GM23338 (cell line): ENCODE results near the gene CCDC149.

Source experiments
- EZH2 ChIP-seq: fragments of 200-600 bp; sonication (generic); IDR thresholded peaks from one replicate; pipeline ENCODE4 v1.8.0; 2017; ENCODE audit warnings: antibody characterized with exemption, mild to moderate bottlenecking, low read depth; ENCODE audit not compliant: unreplicated experiment
- EZH2phosphoT487 ChIP-seq: fragments of 200-600 bp; sonication (generic); IDR thresholded peaks from one replicate; pipeline ENCODE4 v1.8.1; 2018; ENCODE audit warnings: antibody characterized with exemption; ENCODE audit not compliant: unreplicated experiment
- JUNB ChIP-seq: IDR thresholded peaks from one replicate; pipeline ENCODE4 v1.6.1; 2016; ENCODE audit warnings: antibody characterized with exemption; ENCODE audit not compliant: unreplicated experiment
- POLR2AphosphoS5 ChIP-seq: IDR thresholded peaks from 2 replicates; pipeline ENCODE4 v1.6.1; 2016; ENCODE audit warnings: antibody characterized with exemption, low read depth
- ZNF114 ChIP-seq: fragments of 250-450 bp; sonication (Bioruptor Pico); IDR thresholded peaks from 2 replicates; pipeline ENCODE4 v1.5.0; 2020; ENCODE audit warnings: mild to moderate bottlenecking, moderate library complexity
- ZNF331 ChIP-seq: fragments of 250-450 bp; sonication (Bioruptor Pico); IDR thresholded peaks from 2 replicates; pipeline ENCODE4 v1.5.0; 2020; ENCODE audit warnings: low read depth, mild to moderate bottlenecking, moderate library complexity
- TF ChIP-seq, protein P1 (sequence below), 2 experiments: fragments of 200-600 bp in 1 of 2; sonication (generic) in 1 of 2; conservative IDR thresholded peaks; 2 replicates each; pipeline versions ENCODE4 v1.5.1 to v1.6.1; 2016 to 2017; ENCODE audit warnings: antibody characterized with exemption in 2 of 2, low read depth in 2 of 2, mild to moderate bottlenecking in 2 of 2, moderate library complexity in 1 of 2
- TF ChIP-seq, protein P2 (sequence below): IDR thresholded peaks from one replicate; pipeline ENCODE4 v1.6.1; 2018; ENCODE audit warnings: antibody characterized with exemption; ENCODE audit not compliant: unreplicated experiment

DNA sequence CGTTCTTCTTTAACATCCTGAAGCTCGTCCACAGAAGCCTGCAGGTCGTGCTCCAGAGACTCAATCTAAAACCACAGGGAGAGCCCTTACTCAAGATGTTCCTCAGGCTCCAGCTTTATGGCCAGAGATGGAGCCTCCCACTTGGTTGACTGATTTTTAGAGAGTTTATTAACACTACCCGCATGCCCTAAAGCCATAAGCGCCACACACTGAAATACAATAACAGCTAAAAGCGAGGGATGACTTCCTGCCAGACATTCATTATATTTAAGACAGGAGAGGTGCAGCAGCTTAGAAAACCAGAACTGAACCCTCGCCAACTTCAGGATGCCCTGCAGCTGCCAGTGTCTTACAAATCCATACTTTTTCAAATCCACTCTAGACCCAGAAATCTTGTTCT, 75.5 kb downstream of the CCDC149 start:
- no peak for TF ChIP-seq EZH2
- TF ChIP-seq, protein P1, sequence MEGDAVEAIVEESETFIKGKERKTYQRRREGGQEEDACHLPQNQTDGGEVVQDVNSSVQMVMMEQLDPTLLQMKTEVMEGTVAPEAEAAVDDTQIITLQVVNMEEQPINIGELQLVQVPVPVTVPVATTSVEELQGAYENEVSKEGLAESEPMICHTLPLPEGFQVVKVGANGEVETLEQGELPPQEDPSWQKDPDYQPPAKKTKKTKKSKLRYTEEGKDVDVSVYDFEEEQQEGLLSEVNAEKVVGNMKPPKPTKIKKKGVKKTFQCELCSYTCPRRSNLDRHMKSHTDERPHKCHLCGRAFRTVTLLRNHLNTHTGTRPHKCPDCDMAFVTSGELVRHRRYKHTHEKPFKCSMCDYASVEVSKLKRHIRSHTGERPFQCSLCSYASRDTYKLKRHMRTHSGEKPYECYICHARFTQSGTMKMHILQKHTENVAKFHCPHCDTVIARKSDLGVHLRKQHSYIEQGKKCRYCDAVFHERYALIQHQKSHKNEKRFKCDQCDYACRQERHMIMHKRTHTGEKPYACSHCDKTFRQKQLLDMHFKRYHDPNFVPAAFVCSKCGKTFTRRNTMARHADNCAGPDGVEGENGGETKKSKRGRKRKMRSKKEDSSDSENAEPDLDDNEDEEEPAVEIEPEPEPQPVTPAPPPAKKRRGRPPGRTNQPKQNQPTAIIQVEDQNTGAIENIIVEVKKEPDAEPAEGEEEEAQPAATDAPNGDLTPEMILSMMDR (conservative IDR thresholded peaks at IDR 0.05; ENCODE audit: low read depth in 2 of 2) = no peak
- TF ChIP-seq EZH2phosphoT487 = no peak
- TF ChIP-seq JUNB = no peak
- TF ChIP-seq ZNF114 = no peak
- no peak for TF ChIP-seq POLR2AphosphoS5
- TF ChIP-seq, protein P2, sequence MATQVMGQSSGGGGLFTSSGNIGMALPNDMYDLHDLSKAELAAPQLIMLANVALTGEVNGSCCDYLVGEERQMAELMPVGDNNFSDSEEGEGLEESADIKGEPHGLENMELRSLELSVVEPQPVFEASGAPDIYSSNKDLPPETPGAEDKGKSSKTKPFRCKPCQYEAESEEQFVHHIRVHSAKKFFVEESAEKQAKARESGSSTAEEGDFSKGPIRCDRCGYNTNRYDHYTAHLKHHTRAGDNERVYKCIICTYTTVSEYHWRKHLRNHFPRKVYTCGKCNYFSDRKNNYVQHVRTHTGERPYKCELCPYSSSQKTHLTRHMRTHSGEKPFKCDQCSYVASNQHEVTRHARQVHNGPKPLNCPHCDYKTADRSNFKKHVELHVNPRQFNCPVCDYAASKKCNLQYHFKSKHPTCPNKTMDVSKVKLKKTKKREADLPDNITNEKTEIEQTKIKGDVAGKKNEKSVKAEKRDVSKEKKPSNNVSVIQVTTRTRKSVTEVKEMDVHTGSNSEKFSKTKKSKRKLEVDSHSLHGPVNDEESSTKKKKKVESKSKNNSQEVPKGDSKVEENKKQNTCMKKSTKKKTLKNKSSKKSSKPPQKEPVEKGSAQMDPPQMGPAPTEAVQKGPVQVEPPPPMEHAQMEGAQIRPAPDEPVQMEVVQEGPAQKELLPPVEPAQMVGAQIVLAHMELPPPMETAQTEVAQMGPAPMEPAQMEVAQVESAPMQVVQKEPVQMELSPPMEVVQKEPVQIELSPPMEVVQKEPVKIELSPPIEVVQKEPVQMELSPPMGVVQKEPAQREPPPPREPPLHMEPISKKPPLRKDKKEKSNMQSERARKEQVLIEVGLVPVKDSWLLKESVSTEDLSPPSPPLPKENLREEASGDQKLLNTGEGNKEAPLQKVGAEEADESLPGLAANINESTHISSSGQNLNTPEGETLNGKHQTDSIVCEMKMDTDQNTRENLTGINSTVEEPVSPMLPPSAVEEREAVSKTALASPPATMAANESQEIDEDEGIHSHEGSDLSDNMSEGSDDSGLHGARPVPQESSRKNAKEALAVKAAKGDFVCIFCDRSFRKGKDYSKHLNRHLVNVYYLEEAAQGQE = no peak
- TF ChIP-seq ZNF331 (CRISPR knock-in tag) = no peak
